HL-60 (cell line): ENCODE data around the gene UBQLN1.

Source experiments
- DNase-seq, 2 experiments: peaks; one replicate each; pipeline ENCODE4 v3.0.0-alpha.2; 2010 to 2020; ENCODE audit warnings: low read depth in 1 of 2, low spot score in 1 of 2
- H3K27ac ChIP-seq: fragments of 250-450 bp; sonication (Bioruptor Pico); replicated peaks from 2 replicates; pipeline ENCODE4 v1.5.1; 2020; ENCODE audit warnings: mild to moderate bottlenecking, moderate library complexity
- H3K27me3 ChIP-seq: fragments of 250-450 bp; sonication (Bioruptor Pico); 2 replicates; pipeline ENCODE4 v1.5.1; 2021; ENCODE audit warnings: mild to moderate bottlenecking, moderate library complexity; ENCODE audit not compliant: insufficient read depth, poor library complexity, severe bottlenecking
- H3K4me3 ChIP-seq: replicated peaks from 2 replicates; pipeline ENCODE4 v1.5.1; 2011; ENCODE audit warnings: mild to moderate bottlenecking, control low read depth, low read length; ENCODE audit not compliant: insufficient read depth
- CTCF ChIP-seq: IDR thresholded peaks from one replicate; pipeline ENCODE4 v1.5.1; 2011; ENCODE audit warnings: low read length, control low read depth, inconsistent platforms; ENCODE audit not compliant: insufficient read depth
- GABPA ChIP-seq: IDR thresholded peaks from 2 replicates; pipeline ENCODE4 v1.6.1; 2012; ENCODE audit warnings: low read depth
- POLR2AphosphoS5 ChIP-seq: IDR thresholded peaks from 2 replicates; pipeline ENCODE4 v1.6.1; 2012; ENCODE audit warnings: low read depth
- SPI1 ChIP-seq: IDR thresholded peaks from 2 replicates; pipeline ENCODE4 v1.6.1; 2012; ENCODE audit warnings: low read depth, mild to moderate bottlenecking, borderline replicate concordance
- TF ChIP-seq, protein P1 (sequence below): IDR thresholded peaks from 2 replicates; pipeline ENCODE4 v1.6.1; 2012; ENCODE audit warnings: low read depth; ENCODE audit not compliant: insufficient replicate concordance

Gene UBQLN1

DNA sequence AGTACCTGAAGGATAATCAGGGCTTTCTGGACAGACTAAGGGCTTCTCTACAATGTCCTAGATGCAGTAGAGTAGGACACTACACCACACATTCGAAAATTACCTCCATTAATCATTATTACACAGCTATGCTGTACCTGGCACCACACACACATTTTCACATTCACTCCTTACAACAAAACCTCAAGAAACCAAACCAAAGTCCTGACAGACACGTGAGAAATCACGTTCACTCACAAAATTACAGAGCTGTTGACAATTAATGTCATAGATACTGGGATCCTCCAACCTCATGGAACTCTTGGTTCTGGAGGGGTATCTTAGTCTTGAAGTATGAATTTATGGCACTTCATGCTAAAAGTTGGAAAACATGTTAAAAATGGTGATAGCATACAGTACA lies 16.3 kb downstream of the UBQLN1 start:
- Histone ChIP-seq H3K27ac (no peak overlapping the region), H3K4me3 (no peak overlapping the region), H3K27me3 (no peaks in the 10 kb centered on the region)
- TF ChIP-seq POLR2AphosphoS5 = no peak
- TF ChIP-seq SPI1 = no peak
- TF ChIP-seq GABPA = no peak
- no peak for TF ChIP-seq CTCF
- TF ChIP-seq, protein P1, sequence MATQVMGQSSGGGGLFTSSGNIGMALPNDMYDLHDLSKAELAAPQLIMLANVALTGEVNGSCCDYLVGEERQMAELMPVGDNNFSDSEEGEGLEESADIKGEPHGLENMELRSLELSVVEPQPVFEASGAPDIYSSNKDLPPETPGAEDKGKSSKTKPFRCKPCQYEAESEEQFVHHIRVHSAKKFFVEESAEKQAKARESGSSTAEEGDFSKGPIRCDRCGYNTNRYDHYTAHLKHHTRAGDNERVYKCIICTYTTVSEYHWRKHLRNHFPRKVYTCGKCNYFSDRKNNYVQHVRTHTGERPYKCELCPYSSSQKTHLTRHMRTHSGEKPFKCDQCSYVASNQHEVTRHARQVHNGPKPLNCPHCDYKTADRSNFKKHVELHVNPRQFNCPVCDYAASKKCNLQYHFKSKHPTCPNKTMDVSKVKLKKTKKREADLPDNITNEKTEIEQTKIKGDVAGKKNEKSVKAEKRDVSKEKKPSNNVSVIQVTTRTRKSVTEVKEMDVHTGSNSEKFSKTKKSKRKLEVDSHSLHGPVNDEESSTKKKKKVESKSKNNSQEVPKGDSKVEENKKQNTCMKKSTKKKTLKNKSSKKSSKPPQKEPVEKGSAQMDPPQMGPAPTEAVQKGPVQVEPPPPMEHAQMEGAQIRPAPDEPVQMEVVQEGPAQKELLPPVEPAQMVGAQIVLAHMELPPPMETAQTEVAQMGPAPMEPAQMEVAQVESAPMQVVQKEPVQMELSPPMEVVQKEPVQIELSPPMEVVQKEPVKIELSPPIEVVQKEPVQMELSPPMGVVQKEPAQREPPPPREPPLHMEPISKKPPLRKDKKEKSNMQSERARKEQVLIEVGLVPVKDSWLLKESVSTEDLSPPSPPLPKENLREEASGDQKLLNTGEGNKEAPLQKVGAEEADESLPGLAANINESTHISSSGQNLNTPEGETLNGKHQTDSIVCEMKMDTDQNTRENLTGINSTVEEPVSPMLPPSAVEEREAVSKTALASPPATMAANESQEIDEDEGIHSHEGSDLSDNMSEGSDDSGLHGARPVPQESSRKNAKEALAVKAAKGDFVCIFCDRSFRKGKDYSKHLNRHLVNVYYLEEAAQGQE = no peak
- DNase-seq = no peak

DNA sequence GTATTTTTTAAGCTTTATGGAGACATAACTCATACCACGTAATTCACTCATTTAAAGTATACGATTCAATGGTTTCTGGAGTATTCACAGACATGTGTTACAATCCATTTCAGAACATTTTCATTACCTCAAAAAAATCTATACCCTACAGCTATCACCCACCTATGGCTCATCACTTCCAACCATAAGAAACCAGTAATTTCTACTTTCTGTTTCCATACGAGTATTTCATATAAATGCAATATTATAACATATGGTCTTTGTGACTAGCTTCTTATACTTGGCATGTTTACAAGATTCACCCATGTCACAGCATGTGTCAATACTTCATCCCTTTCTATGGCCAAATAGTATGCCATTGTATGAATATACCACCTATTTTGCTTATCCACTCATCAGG lies 18.8 kb downstream of the UBQLN1 start:
- Histone ChIP-seq H3K27me3 (no peaks in the 10 kb centered on the region), H3K4me3 (no peak overlapping the region), H3K27ac (no peak overlapping the region)
- DNase-seq = no peak
- TF ChIP-seq GABPA = no peak
- TF ChIP-seq CTCF = no peak
- TF ChIP-seq POLR2AphosphoS5 = no peak
- TF ChIP-seq, protein P1 = no peak
- TF ChIP-seq SPI1 = no peak

DNA sequence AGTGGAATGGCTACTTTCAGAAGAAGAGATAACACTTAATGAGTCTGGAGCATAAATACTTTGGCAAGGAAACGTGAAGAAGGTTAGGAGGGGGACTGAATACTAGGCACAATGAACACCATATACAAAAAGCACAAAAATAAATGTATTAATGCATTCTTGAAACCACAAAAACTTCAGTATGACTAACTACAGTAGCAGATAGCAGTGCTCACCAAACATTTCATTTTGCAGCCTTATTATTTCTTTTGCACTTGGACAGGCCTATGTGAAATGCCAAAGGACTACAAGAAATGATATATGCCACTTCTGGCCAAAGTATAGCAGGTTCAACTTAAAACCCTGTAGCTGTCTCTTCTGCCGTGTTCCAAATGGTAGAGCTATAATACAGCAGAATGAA lies 26.3 kb downstream of the UBQLN1 start:
- Histone ChIP-seq H3K4me3 (no peak overlapping the region), H3K27ac (no peak overlapping the region), H3K27me3 (no peaks in the 10 kb centered on the region)
- DNase-seq = no peak
- no peak for TF ChIP-seq GABPA
- TF ChIP-seq, protein P1 = no peak
- no peak for TF ChIP-seq SPI1
- no peak for TF ChIP-seq CTCF
- TF ChIP-seq POLR2AphosphoS5 = no peak
